ENCODE measurements around the gene LTBP1.

The LTBP1 gene

DNA sequence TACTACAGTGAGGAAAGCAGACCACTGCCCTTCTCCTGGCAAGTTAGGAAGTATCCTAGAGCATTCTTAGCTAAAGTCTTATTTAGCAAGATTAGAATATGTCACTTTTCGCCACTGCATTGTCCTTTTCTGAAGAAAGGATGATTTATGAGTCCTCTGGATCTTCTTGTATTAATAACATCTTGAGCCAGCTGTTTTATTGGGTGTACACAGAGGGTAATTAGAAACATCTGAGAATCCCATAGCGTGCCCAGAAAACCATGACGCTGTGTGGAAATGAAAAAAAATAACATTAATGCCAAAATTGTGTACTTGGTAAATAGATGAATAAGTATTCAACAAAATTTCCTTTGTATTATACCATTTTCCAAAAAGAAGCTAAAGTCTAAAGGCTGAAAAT is 198.7 kb downstream of the LTBP1 start:
- DNase-seq (ENCODE audit: low read depth, low spot score) = no peak
- TF ChIP-seq CTCF (IDR thresholded peaks at IDR 0.05; ENCODE audit: insufficient read depth, low read length, missing control alignments) = no peak
- ChIA-PET CTCF (interaction anchor here (1.0 to 1.1 kb wide), 2 partner anchors 125 to 437 kb away, joined by 3 read pairs; no protein-coding TSS in a partner anchor), POLR2A (no interaction called here)
- no peak overlapping the region for H3K4me3 ChIP-seq (ENCODE audit: low read depth, low read length)

DNA sequence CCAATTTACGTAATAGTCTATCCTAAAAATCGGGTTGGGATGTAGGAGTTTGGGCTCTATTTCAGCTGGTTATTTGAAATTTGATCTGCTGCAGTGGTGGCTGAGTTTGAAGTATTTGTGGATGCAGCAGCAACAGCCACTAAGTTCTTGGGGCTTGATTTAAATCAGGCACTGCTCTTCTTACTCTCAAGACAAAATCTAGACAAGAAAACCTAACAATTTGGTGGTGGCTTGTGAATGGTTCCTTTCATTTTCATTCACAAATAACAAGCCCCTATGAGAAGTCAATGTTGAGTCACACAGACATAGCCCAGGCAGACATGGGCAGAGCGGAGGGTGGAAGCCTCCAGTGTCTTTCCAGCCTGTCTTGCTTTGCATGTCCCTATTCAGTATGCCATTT is 199.3 kb downstream of the LTBP1 start:
- CTCF ChIA-PET = interaction anchor here (1.0 kb wide), 1 partner anchor 125 kb away, joined by 3 read pairs; no protein-coding TSS in a partner anchor
- POLR2A ChIA-PET = no interaction called here
- TF ChIP-seq CTCF (IDR thresholded peaks at IDR 0.05; ENCODE audit: insufficient read depth, low read length, missing control alignments) = no peak
- DNase-seq (ENCODE audit: low read depth, low spot score) = no peak
- H3K4me3 ChIP-seq (ENCODE audit: low read depth, low read length) = no peak overlapping the region

DNA sequence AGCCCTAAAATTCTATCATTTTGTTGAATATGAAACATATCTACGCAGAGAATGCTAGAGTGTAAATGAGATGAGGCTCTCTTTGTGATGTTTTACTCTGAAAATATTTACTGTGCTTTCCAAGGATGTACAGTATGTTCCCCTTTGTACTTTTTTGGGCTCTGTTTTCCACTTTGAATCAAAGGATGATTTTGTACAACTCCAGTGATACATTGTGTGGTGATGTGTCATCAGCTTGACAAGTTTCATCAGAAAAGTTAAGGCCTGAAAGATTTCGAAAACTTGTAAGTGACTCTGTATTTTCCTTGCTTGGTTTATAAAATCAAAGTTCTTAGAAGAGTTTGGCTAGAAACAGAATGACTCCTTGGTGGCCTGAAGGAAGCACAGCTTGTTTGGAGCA is 206.3 kb downstream of the LTBP1 start:
- no peak overlapping the region for H3K4me3 ChIP-seq (ENCODE audit: low read depth, low read length)
- TF ChIP-seq CTCF (IDR thresholded peaks at IDR 0.05; ENCODE audit: insufficient read depth, low read length, missing control alignments) = no peak
- CTCF ChIA-PET = interaction anchor here (0.7 kb wide), 1 partner anchor 19 kb away, joined by 3 read pairs; no protein-coding TSS in a partner anchor
- no peak for DNase-seq (ENCODE audit: low read depth, low spot score)
- POLR2A ChIA-PET = no interaction called here

DNA sequence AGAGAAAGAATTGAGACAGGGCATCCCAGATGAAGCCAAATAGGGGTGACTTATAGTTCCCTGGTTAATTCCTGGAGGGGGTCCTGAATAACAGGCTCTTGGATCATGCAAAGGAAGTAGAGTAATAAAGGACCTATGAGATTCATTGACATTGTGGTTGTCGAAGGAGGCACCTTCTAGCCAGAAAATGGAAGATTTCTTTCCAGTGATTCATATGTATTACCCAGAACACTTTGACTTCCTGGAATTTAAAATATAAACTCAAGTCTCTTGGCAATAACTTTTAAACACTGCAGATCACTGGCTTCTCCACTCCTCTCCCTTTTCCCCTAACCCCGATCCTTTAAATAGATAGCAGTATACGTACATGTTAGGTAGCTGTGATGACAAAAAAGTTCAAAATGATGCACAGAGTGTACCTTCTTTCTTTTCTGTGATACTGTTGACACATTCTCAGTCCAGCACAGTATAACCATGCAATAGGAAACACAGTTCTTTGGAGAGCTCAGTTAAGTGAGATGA is 211.8 kb downstream of the LTBP1 start:
- ChIA-PET CTCF (interaction anchor here (1.4 kb wide), 1 partner anchor 85 kb away, joined by 4 read pairs; no protein-coding TSS in a partner anchor), POLR2A (interaction anchor here (1.2 kb wide), 1 partner anchor 24 kb away, joined by 5 read pairs; no protein-coding TSS in a partner anchor)
- no peak for DNase-seq (ENCODE audit: low read depth, low spot score)
- H3K4me3 ChIP-seq (ENCODE audit: low read depth, low read length) = no peak overlapping the region
- no peak for TF ChIP-seq CTCF (IDR thresholded peaks at IDR 0.05; ENCODE audit: insufficient read depth, low read length, missing control alignments)

DNA sequence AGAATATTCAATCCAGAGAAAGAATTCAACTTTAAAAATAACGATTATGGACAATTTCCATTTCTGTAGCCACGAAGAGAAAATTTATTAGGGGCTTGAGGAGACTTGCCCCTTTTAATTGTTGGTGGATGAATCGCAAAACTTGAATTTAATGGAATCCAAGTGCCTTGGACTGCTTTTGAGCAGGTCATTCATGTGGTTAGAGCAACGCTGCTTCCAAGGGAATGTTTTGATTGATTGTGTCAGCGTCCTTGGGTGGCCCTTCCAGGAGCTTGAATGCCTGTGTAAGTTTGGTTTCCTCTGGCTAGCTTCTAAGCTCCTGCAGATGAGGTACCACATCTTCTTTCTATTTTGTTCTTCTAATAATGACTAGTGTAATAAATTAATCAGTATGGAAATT is 213.4 kb downstream of the LTBP1 start:
- DNase-seq (ENCODE audit: low read depth, low spot score) = no peak
- no peak overlapping the region for H3K4me3 ChIP-seq (ENCODE audit: low read depth, low read length)
- no peak for TF ChIP-seq CTCF (IDR thresholded peaks at IDR 0.05; ENCODE audit: insufficient read depth, low read length, missing control alignments)
- POLR2A ChIA-PET = interaction anchor here (1.3 kb wide), 1 partner anchor 26 kb away, joined by 5 read pairs; no protein-coding TSS in a partner anchor
- CTCF ChIA-PET = interaction anchor here (1.3 kb wide), 1 partner anchor 16 kb away, joined by 4 read pairs; no protein-coding TSS in a partner anchor

- H3K4me3 ChIP-seq (ENCODE audit: low read depth, low read length) = no peak overlapping the region
- CTCF ChIA-PET = no interaction called here
- no peak for TF ChIP-seq CTCF (IDR thresholded peaks at IDR 0.05; ENCODE audit: insufficient read depth, low read length, missing control alignments)
- POLR2A ChIA-PET = interaction anchor here (1.0 kb wide), 1 partner anchor 45 kb away, joined by 4 read pairs; no protein-coding TSS in a partner anchor
- DNase-seq (ENCODE audit: low read depth, low spot score) = peak; percentile 83
Observed at GRCh38 chr2:33166287-33166881, 219.6 kb downstream of the LTBP1 start.
